Mammary epithelial cell (primary cell): ENCODE results near the gene PATJ.

Experiments
- CTCF ChIP-seq, 2 donors: IDR thresholded peaks in 1 of 2; conservative IDR thresholded peaks in 1 of 2; 2 replicates each; pipeline ENCODE4 v1.5.1; 2011 to 2012; ENCODE audit warnings: inconsistent platforms in 2 of 2, low read length in 2 of 2, mild to moderate bottlenecking in 2 of 2, control low read depth in 1 of 2, low read depth in 1 of 2; ENCODE audit not compliant: insufficient read depth in 1 of 2; ENCODE audit errors: extremely low read depth in 1 of 2
- EZH2 ChIP-seq: IDR thresholded peaks from 2 replicates; pipeline ENCODE4 v1.6.1; 2012; ENCODE audit warnings: low read length, inconsistent platforms, borderline replicate concordance

- TF ChIP-seq CTCF (conservative IDR thresholded peaks at IDR 0.05 in 1 of 2, IDR thresholded peaks at IDR 0.05 in 1 of 2; ENCODE audit: extremely low read depth in 1 of 2, insufficient read depth in 1 of 2, low read depth in 1 of 2, low read length in 2 of 2) (no peak), EZH2 (no peak)
Observed at GRCh38 chr1:61875198-61875597, 132.9 kb downstream of the PATJ start.
